Peyer's patch (tissue), 4 donors: Measurements from ENCODE around the gene STRIP1. TPM values are rescaled to one million over a fixed set of nuclear protein-coding genes. Genes with fewer than 3 reads are reported as not detected.

Experiments
- DNase-seq, 3 donors: peaks; one replicate each; pipeline ENCODE4 v3.0.0-alpha.2; 2017 to 2019
- H3K27ac ChIP-seq, 4 donors: fragments of 200-600 bp; sonication (generic); one replicate each; pipeline ENCODE4 v1.5.1; 2016 to 2019
- H3K27me3 ChIP-seq, 2 donors: fragments of 200-600 bp; sonication (generic); one replicate each; pipeline ENCODE4 v1.5.1; 2019
- H3K36me3 ChIP-seq, 3 donors: fragments of 200-600 bp; sonication (generic); one replicate each; pipeline ENCODE4 v1.5.1; 2016 to 2019
- H3K4me1 ChIP-seq, 4 donors: fragments of 200-600 bp; sonication (generic); one replicate each; pipeline ENCODE4 v1.5.1; 2016 to 2019
- H3K4me3 ChIP-seq, 4 donors: fragments of 200-600 bp; sonication (generic); 1 replicate in 3 of 4; 2 replicates in 1 of 4; pipeline ENCODE4 v1.5.1; 2016 to 2019; ENCODE audit warnings: mild to moderate bottlenecking in 1 of 4
- H3K9me3 ChIP-seq, 4 donors: fragments of 200-600 bp; sonication (generic); one replicate each; pipeline ENCODE4 v1.5.1; 2016 to 2019; ENCODE audit warnings: mild to moderate bottlenecking in 1 of 4
- CTCF ChIP-seq, 6 experiments: fragments of 450-650 bp in 4 of 6; fragments of 200-600 bp in 2 of 6; sonication (generic) in 1 of 6; IDR thresholded peaks; one replicate each; pipeline ENCODE4 v1.5.1; 2017 to 2019; ENCODE audit warnings: antibody characterized with exemption in 6 of 6, mild to moderate bottlenecking in 3 of 6, moderate library complexity in 1 of 6
- POLR2A ChIP-seq, 2 donors: fragments of 450-650 bp; IDR thresholded peaks; one replicate each; pipeline ENCODE4 v1.5.1; 2017; ENCODE audit warnings: antibody characterized with exemption in 2 of 2, mild to moderate bottlenecking in 2 of 2, moderate library complexity in 2 of 2
- total RNA-seq, 4 donors: library from RNA; depleted of rRNA; stranded (reverse); fragments of >200 nt; gene quantifications; one replicate each; pipeline ENCODE4 v1.1.0, GENCODE V29; 2016

STRIP1 gene
- total RNA-seq, 4 donors from 2014 or later = 25.6 to 117 (median 95.1) TPM

GRCh38 chr1:110060662-110061060, 26.2 kb downstream of the STRIP1 start:
- DNase-seq = no peak
- Histone ChIP-seq H3K27me3 (no peaks in the 10 kb centered on the region), H3K4me3 (no peak overlapping the region), H3K36me3 (peaks cover 0 to 42% (median 0%) of the 10 kb centered on the region in 3 donors), H3K9me3 (no peaks in the 10 kb centered on the region), H3K27ac (no peak overlapping the region), H3K4me1 (peaks cover 0 to 11% (median 3%) of the 10 kb centered on the region in 4 donors)
- TF ChIP-seq POLR2A (IDR thresholded peaks at IDR 0.05) = no peak
- no peak for TF ChIP-seq CTCF (IDR thresholded peaks at IDR 0.05)

- no peak for DNase-seq
- no peaks in the 10 kb centered on the region for H3K9me3 ChIP-seq
- no peaks in the 10 kb centered on the region for H3K27me3 ChIP-seq
- TF ChIP-seq CTCF (IDR thresholded peaks at IDR 0.05) (no peak), POLR2A (IDR thresholded peaks at IDR 0.05) (no peak)
- peaks cover 0 to 35% (median 0%) of the 10 kb centered on the region in 3 donors for H3K36me3 ChIP-seq
- no peak overlapping the region for H3K4me3 ChIP-seq
- H3K27ac ChIP-seq = no peak overlapping the region
- H3K4me1 ChIP-seq = peaks cover 0 to 7% (median 3%) of the 10 kb centered on the region in 4 donors
These were observed 26.9 kb downstream of the STRIP1 start for GRCh38 chr1:110061341-110061740.

GRCh38 chr1:110062612-110063011, 28.2 kb downstream of the STRIP1 start:
- TF ChIP-seq CTCF (IDR thresholded peaks at IDR 0.05) (no peak), POLR2A (IDR thresholded peaks at IDR 0.05) (no peak)
- Histone ChIP-seq H3K4me3 (no peak overlapping the region), H3K27ac (no peak overlapping the region), H3K27me3 (peaks cover 0 to 8% of the 10 kb centered on the region in 2 donors), H3K4me1 (peaks cover 0 to 4% (median 2%) of the 10 kb centered on the region in 4 donors), H3K36me3 (peaks cover 0 to 26% (median 0%) of the 10 kb centered on the region in 3 donors), H3K9me3 (no peaks in the 10 kb centered on the region)
- no peak for DNase-seq

GRCh38 chr1:110063781-110064180, 29.4 kb downstream of the STRIP1 start:
- no peak overlapping the region for H3K27ac ChIP-seq
- H3K27me3 ChIP-seq = peaks cover 0 to 20% of the 10 kb centered on the region in 2 donors
- H3K4me3 ChIP-seq = no peak overlapping the region
- no peak for DNase-seq
- peaks cover 3 to 16% (median 8%) of the 10 kb centered on the region in 4 donors for H3K4me1 ChIP-seq
- H3K9me3 ChIP-seq = no peaks in the 10 kb centered on the region
- TF ChIP-seq POLR2A (IDR thresholded peaks at IDR 0.05) = no peak
- TF ChIP-seq CTCF (IDR thresholded peaks at IDR 0.05) = no peak
- peaks cover 0 to 14% (median 0%) of the 10 kb centered on the region in 3 donors for H3K36me3 ChIP-seq

GRCh38 chr1:110064576-110065337, 30.3 kb downstream of the STRIP1 start:
- DNase-seq = peak in 1 of 3 donors; percentile 22
- Histone ChIP-seq H3K4me1 (peaks cover 3 to 26% (median 17%) of the 10 kb centered on the region in 4 donors), H3K9me3 (no peaks in the 10 kb centered on the region), H3K36me3 (peaks cover 0 to 7% (median 0%) of the 10 kb centered on the region in 3 donors), H3K27ac (no peak overlapping the region), H3K27me3 (peaks cover 0 to 30% of the 10 kb centered on the region in 2 donors), H3K4me3 (no peak overlapping the region)
- TF ChIP-seq POLR2A (IDR thresholded peaks at IDR 0.05) (no peak), CTCF (IDR thresholded peaks at IDR 0.05) (no peak)
